Left ventricle myocardium inferior (tissue), 1 donor: ENCODE measurements around the gene JPT2. TPM values are rescaled to one million over a fixed set of nuclear protein-coding genes. Genes with fewer than 3 reads are reported as not detected.
A peak's percentile ranks its signal among the peaks of the same experiment; 100 is the strongest.

Experiments
- DNase-seq: peaks from one replicate; pipeline ENCODE4 v3.0.0-alpha.2; 2020
- H3K27ac ChIP-seq: fragments of 200-600 bp; replicated peaks from 2 replicates; pipeline ENCODE4 v1.8.0; 2021
- H3K27me3 ChIP-seq: fragments of 200-600 bp; 2 replicates; pipeline ENCODE4 v1.8.0; 2021; ENCODE audit warnings: low read depth
- H3K36me3 ChIP-seq: fragments of 200-600 bp; 2 replicates; pipeline ENCODE4 v1.8.0; 2021
- H3K4me1 ChIP-seq: fragments of 200-600 bp; 2 replicates; pipeline ENCODE4 v1.8.0; 2021
- H3K4me3 ChIP-seq: fragments of 200-600 bp; 2 replicates; pipeline ENCODE4 v1.8.0; 2021; ENCODE audit warnings: mild to moderate bottlenecking, moderate library complexity
- H3K9me3 ChIP-seq: fragments of 200-600 bp; replicated peaks from 2 replicates; pipeline ENCODE4 v1.8.0; 2021
- CTCF ChIP-seq: fragments of 200-600 bp; IDR thresholded peaks from 2 replicates; pipeline ENCODE4 v1.8.0; 2021; ENCODE audit warnings: antibody characterized with exemption, mild to moderate bottlenecking, borderline replicate concordance
- intact Hi-C: fragments of 100-400 bp; cut with micrococcal nuclease; formaldehyde crosslinking; loops from one replicate; pipeline ENCODE4 v1.11.0; 2022
- total RNA-seq: library from RNA; stranded (reverse); fragmentation: NEBNext Ultra II Directional; extraction: Animal tissue kit (Norgen Biotek cat#: 25700); gene quantifications from one replicate; pipeline ENCODE4 v1.2.1, GENCODE V29; 2021
- donor health status: DM: no; HTN: yes; CAD: no; lungs with severe emphysema.

Gene JPT2
- total RNA-seq, 1 donor from 2014 or later = 30.6 TPM

GRCh38 chr16:1633310-1633709 is 44.8 kb upstream of the JPT2 start:
- Histone ChIP-seq H3K4me1 (peaks cover 8% of the 10 kb centered on the region), H3K27me3 (no peaks in the 10 kb centered on the region), H3K4me3 (no peak overlapping the region), H3K27ac (no peak overlapping the region), H3K9me3 (no peaks in the 10 kb centered on the region), H3K36me3 (peaks cover 66% of the 10 kb centered on the region)
- no peak for TF ChIP-seq CTCF
- no peak for DNase-seq
- intact Hi-C loops = no loop called here

DNA sequence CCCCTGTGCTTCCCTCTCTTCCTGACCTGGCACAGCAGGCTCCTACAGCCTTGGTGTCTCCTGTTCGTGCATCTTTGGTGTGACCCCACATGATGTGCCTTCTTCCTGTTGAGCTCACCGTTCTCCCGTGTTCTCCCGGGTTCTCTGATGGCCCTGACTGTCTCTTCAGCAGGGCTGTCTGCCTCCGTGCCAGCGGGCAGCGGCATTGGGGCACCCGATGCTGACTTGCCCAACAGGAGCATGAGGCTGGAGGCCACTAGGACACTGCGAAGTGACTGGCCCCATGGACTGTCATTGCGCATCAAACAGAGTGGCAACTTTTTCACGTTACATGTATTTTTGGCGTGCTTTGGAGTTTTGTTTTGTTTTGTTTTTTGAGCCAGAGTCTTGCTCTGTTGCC is 43.5 kb upstream of the JPT2 start:
- H3K4me1 ChIP-seq = peaks cover 9% of the 10 kb centered on the region
- TF ChIP-seq CTCF = no peak
- peaks cover 67% of the 10 kb centered on the region for H3K36me3 ChIP-seq
- no peaks in the 10 kb centered on the region for H3K27me3 ChIP-seq
- H3K27ac ChIP-seq = no peak overlapping the region
- H3K4me3 ChIP-seq = no peak overlapping the region
- DNase-seq = no peak
- no peaks in the 10 kb centered on the region for H3K9me3 ChIP-seq
- intact Hi-C loops = no loop called here

GRCh38 chr16:1635070-1635469 is 43.0 kb upstream of the JPT2 start:
- DNase-seq = no peak
- Histone ChIP-seq H3K4me1 (peaks cover 14% of the 10 kb centered on the region), H3K27ac (no peak overlapping the region), H3K36me3 (peaks cover 72% of the 10 kb centered on the region), H3K9me3 (no peaks in the 10 kb centered on the region), H3K4me3 (no peak overlapping the region), H3K27me3 (no peaks in the 10 kb centered on the region)
- TF ChIP-seq CTCF = no peak
- intact Hi-C loops = no loop called here

DNA sequence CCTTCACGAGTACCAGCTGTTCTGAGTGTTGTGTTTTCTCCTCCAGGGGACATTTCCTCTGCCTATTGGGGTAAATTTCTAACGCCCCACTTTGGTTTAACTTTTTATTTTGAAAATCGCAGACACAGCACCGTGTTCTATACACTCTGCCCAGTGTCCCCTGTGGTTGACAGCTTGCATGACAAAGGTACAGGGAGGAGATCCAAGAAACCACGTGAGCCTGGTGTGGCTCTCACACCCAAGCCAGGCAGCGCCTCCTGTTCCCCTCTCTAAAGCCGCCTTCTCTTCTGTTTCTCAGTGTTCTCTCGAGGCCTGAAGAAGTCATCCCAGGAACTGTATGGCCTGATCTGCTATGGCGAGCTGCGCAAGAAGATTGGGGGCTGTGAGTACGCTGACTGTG is 40.6 kb upstream of the JPT2 start:
- peaks cover 77% of the 10 kb centered on the region for H3K36me3 ChIP-seq

DNA sequence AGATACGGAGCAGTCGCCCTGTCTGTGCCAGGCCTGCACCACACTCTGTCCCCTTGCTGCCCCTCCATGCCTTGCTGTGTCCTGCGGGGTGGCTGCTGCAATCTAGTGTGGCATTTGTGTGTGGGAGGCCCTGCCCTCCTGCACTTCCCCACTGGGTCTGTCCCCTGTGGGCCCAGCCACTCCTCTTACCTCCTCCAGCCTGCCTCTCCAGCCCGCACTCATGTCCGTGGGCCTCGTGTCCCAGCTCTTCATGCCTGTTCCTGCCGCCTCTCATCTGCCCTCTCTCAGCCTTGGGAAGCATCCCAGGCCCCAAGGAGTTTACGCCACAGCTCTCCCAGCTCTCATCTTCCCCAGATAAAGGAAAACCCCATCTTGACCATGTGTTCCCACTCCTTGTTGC is 39.3 kb upstream of the JPT2 start:
- Histone ChIP-seq H3K27me3 (no peaks in the 10 kb centered on the region), H3K27ac (no peak overlapping the region), H3K9me3 (no peaks in the 10 kb centered on the region), H3K36me3 (peaks cover 77% of the 10 kb centered on the region), H3K4me3 (no peak overlapping the region), H3K4me1 (peaks cover 36% of the 10 kb centered on the region)
- no peak for TF ChIP-seq CTCF
- intact Hi-C loops = no loop called here
- DNase-seq = no peak

More for the DNA sequence above, 40.6 kb upstream of the JPT2 start:
- Histone ChIP-seq H3K9me3 (no peaks in the 10 kb centered on the region), H3K4me1 (peaks cover 30% of the 10 kb centered on the region), H3K27me3 (no peaks in the 10 kb centered on the region), H3K4me3 (no peak overlapping the region), H3K27ac (no peak overlapping the region)
- intact Hi-C loops = no loop called here
- no peak for DNase-seq
- no peak for TF ChIP-seq CTCF

- TF ChIP-seq CTCF = no peak
- Histone ChIP-seq H3K9me3 (no peaks in the 10 kb centered on the region), H3K4me3 (no peak overlapping the region), H3K36me3 (peaks cover 77% of the 10 kb centered on the region), H3K4me1 (peaks cover 36% of the 10 kb centered on the region), H3K27ac (peak overlapping the region; percentile 59), H3K27me3 (no peaks in the 10 kb centered on the region)
- DNase-seq = no peak
- intact Hi-C loops = no loop called here
Observed at GRCh38 chr16:1639282-1639681, 38.8 kb upstream of the JPT2 start.
